Mesenteric fat pad (tissue), 1 donor: ENCODE data around the gene PTPRF. TPM values are rescaled to one million over a fixed set of nuclear protein-coding genes. Genes with fewer than 3 reads are reported as not detected.
"Not testable (repeated sequence)": the region's sequence is repeated elsewhere in the genome, so short reads cannot be mapped to it uniquely, and the experiment has no call there.

Source experiments
- DNase-seq: peaks from one replicate; pipeline ENCODE4 v3.0.0-alpha.2; 2020; ENCODE audit warnings: low spot score
- total RNA-seq: library from RNA; stranded (reverse); fragmentation: NEBNext Ultra II Directional; extraction: Animal tissue kit (Norgen Biotek cat#: 25700); gene quantifications from one replicate; pipeline ENCODE4 v1.2.1, GENCODE V29; 2021
- donor health status: DM: yes; HTN: yes; CAD: no.

The PTPRF gene
- total RNA-seq, 1 donor from 2014 or later: 270 TPM

DNA sequence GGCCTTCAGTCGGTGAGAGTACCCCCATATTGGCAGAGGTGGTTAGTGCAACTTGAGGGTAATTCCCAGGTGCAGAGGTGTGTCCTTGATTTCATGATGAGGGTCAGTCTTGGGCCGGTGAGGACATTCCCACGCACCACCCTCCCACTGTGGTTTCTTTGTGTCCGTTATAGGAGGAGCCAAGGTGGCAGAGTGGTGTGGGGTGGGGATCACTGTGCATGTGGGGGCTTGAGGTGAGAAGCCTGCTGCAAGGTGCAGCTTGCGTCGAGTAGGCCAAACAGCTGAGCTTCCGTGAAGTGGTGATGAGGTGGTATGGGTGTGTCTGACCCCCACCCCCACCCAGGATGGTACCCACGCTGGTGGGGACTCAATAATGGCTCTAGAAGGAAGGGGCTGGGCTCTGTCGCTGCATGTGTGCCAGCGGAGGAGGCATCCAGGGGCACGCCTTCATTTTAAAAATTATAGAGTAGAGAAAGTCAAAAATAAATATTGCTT, 6.2 kb downstream of the PTPRF start:
- no peak for DNase-seq

DNA sequence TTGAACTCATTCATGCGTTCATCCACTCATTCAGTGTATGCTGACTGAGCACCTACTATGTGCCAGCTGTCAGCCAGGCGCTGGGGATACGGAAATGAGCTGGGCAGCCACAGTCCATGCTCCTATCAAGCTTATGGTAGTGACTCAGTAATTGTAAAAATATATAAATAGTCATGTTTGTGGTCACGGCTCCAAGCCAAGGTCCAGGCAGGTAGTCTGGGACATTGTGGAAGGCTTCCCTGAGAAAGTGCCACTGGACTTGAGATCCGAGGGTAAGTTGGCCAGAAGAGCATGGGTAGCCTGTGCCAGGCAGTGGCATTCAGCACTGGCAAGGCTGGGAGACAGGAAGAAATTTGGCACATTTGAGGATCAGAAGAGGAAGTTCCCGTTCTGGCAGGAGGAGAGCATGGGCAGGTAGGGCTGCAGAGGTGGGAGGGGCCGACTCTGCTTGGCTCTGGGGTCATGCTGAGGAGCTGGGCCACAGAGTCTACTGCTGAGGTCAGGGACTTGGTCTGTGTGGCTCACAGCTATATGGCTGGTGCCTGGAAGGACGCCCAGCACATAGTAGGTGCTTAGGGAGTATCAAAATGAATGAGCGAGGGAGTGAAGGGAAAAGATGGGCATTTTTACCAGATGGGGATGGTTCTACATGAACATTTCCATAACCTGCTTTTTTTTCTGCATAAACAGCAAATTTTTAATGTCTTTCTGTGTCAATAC, 6.9 kb downstream of the PTPRF start:
- no peak for DNase-seq

DNA sequence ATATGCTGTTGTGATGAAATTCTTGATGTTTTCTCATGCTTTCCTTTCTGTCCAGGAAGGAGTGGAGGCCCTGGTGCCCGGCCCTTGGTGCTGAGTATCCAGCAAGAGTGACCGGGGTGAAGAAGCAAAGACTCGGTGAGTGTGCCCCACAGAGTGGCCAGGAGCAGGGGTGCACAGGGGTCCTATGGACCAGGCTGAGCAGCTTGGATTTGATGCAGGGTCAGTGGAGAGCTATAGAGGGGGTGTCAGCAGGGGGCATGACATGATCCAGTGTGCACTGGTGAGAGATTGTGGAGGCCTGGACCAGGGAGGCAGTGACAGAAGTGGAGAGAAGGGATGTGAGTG, 7.4 kb downstream of the PTPRF start:
- no peak for DNase-seq

DNA sequence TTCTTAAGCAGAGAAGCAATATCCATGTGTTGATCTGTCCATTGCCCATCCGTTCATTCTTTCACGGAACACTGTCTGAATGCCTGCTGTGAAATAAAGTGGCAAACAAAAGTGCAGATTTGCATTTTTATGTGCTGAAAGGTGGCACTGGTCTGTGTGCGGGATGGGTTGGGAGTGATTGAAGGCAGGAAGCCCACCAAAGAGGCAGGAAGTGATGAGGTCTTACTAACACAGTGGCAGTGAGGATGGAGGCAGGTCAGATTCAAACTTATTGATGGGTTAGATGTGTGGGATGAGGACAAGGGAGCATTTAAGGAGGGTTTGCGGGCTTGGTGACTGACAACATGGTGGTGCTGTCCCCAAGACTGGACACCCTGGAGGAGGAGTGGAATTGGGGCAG, 8.3 kb downstream of the PTPRF start:
- DNase-seq: no peak

DNA sequence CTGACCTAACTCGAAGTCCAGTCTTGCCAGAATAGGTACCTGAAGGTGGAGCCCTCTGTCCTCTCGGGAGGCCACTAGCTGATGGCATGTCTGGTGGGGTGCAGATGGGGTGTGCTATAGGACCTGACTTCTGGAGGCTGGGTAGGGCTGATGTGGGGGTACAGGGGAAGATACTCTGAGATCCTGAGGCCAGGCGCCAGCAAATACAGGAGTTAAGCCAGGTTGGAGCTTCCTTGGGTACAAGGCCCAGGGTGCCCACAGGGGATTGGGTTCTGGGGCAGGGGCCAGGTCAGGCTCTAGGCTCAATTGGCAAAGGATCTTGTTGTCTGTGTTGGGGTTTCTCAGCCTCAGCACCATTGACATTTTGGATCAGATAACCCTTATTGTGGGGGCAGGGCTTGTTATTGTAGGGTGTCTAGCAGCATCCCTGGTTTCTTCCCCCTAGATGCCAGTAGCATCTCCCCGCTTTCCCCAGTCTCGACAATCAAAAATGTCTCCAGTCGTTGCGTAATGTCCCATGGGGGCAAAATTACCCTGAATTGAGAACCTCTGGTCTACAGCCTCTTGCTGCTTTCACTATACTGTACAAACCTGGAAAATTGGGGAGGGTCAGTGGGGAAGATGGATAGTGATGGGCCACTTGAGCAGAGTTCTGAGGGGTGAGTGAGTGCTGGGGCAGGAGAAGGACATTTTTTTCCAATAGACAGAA, 9.2 kb downstream of the PTPRF start:
- no peak for DNase-seq

DNA sequence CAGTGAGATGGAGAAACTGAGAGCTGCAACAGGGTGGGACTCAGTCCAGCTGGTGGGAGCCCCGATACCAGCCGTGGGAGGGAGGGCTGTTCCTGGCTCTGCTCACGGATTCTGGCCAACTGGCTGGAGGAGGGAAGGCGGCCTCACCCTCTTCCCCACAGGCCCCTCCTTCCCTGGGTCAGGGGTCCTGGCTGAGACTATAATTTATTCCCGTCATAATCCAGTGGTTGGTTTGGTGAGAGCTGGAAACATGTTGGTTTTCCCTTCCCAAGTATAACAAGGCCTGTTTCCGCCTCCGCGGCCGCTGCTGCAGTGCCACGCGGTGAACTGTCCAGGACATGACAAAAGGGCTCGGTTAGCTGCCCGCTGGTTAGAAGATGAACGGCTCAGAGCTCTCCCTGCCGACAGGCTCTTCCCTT, 10.0 kb downstream of the PTPRF start:
- no peak for DNase-seq

DNA sequence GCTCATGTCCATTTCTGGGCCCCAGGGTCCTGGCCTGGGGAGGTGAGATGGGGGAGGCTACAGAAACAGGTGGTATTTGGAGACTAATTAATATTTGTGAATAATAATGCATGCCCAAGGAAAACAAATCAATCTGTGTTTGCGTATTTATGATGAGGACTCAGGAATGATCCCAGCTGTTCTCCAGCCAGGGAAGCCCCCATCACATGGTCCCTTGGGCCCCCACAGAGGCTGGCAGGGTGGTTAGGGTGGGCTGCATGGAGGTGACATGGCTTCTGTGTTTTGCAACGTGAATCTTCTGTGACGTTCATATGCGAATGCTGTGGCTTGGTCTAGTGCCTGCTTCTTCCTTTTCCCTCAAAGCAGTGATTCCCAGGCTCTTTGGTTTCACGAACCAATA, 10.5 kb downstream of the PTPRF start:
- DNase-seq: no peak

DNA sequence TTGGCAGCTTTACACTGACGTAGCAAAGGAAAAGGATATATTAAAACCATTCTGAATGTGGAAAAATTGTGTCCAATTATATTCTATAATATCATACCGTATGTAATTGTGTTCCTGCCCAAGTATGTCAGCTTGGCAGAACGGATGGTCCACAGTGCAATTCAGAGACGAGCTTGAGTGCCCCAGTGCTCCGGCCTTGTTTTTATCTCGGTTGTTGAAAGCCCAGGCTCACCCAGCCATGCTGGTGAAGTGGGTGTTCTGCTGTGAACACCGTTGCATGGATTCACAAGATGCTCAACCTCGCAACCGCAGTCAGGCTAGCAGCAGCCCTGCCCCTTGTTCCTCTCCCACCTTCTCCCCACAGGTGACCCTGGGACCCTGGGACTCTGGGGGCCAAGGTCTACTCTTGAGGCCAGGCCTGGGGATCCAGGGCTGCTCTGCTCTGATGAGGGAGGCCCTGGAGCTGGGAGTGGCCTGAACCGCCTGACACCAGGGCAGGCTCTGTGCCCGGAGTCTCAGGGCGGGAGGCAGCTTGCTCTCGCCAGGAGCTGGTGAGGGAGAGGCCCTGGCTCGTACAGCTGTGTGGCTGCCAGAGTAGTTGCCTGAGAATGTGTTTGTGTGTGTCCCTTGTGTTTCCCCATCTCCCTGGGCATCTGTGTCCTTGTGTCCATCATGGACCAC, 11.2 kb downstream of the PTPRF start:
- no peak for DNase-seq

DNA sequence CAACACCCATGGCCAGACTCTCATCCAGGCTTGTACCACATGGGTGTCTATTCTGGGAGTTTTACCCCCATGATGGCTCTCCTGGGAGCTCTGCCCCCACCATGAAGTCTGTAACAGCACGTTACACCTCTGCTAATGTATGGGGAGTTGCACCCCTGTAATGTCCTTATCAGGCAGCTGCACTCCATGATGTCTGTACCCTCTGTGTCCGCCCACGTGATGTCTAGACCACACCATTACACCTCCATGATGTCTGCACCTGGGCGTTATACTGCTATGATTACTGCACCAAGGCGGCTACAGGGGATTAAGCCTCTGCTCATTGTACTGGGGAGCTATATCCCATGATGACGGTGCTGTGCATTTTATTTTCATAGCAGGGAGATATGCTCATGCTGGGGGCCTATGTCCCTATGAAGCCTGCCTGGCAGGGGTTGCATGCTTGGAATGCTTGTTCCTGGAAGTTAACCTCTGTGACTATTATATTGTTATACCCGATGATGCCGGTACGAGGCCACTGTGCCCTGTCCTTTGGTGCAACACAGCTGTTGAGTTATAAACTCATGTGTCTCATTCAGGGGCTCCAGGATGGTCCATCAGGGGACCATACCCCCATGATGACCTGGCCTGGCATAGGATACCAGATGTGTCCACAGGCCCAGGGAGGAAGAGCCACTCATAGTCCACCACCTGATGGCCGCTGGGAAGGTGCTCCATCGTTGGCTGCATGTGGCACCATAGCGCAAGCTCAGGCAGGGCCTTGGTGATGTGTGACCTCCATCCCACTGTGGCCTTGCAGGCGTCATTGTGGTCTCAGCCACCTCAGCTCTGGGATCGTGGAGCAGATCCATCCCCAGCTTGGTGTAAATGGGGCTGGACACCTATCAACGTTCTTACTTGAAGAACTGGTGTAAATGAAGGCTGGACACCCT, 12.1 kb downstream of the PTPRF start:
- no peak for DNase-seq

DNA sequence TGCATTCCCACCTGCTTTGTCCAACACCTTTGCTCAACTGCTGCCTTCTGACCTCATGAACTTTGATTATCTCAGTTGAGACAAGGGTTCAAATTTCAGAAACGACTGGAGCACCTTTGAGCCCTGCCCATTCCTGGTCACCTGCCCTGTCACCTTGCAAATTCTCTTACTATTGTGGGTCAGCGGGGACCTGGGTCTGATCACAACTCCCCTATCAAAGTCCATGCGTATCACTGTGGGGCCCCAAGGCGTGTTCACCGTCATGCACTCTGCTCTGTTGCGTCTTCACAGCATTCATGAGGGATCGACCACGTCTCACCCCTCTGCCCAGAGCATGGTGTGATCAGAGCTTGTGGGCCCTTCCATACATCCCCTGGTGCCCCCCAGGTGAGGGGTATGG, 12.9 kb downstream of the PTPRF start:
- DNase-seq: no peak

DNA sequence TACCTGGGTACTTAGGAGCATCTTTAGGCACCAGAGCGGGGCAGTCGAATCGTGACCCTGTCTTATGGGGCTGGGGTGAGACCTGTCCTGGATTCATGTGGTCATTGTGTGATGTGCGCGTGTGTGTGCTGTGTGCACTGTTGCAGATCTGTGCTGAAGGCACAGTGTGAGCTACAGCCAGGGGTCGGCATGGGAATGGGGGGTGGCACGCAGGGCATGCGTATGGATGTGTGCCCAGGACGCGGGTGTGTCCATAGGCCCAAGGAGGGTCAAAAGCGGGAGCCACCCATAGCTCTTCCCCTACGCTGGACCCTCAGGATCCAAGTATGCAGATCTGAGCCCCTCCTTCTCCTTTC, 14.6 kb downstream of the PTPRF start:
- no peak for DNase-seq

DNA sequence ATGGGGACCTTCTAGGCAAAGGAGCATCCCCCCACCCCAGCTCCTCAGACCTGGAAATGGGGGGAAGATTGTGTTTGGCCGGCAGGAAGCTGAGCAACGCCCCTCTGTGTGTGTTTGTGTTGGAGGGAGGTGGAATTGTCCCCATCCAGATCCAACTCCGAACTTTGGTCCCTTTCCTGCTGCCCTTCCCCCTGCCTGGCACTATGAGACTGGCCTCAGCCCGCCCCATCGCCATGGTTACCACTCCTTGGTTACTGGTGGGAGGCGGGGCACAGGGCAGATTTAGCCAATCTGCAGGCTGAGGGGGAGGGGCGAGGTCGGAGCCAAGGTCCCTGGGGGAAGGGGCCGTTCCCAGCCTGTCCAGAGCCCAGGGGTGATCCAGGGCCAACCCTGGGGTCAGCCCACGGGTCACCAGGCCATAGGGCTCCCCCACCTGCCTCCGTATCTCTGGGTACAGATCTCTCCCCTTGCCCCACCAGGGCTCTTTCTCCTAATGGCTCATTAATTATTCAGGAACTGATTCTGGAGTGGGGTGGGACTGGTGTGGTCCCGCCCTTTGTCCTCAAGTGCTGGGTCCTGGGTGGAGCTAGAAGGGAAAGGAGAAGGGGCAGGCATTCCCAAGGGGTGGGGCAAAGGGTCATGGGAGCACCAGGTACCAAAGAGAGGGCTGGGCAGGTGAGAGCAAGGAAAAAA, 15.2 kb downstream of the PTPRF start:
- no peak for DNase-seq

DNA sequence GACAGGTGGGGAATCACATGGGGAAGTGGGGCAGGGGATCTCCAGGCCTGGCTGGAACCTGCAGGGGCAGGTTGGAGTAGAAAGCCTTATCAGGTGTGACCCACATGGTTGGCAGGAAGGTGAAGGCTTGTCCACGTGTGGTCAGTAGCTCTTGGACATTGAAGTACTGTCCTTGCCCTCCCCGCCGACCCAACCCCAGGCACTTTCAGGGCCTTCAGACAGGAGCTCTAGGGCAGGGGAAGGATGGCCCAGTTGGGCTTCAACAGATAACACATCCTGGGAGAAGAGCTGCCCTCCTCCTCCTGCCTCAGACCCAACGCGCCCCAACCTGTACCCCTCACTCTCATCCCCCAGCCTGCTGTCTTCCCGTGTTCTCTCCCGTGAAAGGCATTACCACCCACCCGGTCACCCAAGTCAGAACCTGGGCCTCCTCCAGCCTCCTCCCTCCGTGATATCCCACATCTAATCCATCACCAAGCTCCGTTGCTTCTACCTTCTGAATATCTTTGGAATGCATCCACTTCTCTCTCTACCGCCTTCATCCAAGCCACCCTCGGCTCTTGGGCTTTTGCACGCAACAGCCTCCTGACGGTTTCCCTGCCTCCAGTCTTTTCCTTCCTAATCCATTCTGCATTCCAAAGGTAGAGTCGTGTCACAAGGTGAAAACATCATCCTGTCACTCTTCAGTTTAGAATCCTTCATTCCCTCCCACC, 15.9 kb downstream of the PTPRF start:
- no peak for DNase-seq

DNA sequence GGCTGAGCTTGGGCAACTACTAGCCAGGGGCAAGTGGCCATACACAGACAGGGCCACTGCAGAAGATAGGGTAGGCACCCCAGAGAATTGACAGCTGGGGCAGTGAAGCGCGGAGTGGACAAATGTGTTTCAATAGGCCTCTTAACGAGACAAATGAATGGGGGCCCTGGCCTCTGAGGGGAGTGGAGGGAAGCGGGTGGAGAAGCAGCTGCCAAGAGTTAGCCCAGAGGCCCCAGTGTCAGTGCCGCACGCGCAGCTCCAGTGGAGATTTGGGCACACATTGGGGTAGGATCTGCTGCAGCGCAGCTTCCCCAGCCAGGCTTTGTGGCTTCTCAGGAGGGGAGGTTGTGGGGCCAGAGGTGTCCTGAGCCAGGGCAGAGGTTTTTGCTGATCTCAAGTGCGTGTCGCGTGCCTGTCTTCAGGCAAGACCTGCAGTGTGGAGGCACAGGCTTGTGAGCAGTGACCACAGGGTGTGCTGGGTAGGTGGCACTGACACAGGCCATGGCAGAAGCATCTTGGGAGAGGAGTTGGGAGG, 16.9 kb downstream of the PTPRF start:
- DNase-seq: no peak

DNA sequence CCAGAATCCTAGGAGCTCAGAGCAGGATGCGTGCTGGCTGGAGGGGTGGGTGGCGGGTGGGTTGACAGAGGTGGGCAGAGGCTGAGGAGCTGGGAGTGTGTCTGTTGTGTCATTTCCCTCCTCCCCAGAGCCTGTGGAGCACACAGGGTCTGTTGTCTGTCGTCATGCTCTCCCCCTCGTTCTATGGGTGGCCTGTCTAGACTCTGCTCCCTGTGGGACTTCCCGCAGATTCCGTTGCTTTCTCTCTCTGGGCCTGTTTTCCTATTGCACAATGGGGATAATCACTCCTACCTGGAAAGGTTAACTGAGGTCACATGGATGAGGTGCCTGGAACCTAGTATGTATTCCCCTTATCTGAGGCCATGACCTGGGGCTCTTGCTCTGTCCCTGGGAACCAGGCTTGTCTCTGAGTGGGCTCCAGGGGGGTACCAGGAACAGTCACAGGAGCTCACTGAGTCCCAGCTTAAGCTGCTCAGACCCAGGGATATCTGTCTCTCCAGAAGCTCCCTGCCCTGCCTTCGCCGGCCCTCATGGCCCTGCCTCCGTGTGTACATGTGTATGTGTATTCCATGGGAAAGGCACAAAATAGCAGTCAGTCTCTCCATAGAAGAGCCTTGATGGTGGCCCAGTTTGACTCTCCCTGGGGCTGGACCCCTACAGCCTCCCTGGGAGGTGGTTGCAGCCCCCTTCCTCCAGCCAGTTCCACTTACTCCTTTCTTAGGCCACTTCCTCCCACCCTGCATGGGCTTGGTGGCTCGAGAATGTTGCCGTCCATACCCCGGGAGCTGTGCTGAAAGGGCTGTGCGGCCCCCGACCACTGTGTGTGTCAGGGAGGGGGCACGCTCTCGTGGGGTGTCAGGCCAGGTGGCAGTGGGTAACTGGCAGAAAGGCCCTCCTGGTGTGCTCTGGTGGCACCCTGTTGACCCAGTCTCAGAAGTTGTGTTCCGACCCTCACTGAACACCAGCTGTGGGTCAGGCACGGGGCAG, 17.9 kb downstream of the PTPRF start:
- DNase-seq: no peak

DNA sequence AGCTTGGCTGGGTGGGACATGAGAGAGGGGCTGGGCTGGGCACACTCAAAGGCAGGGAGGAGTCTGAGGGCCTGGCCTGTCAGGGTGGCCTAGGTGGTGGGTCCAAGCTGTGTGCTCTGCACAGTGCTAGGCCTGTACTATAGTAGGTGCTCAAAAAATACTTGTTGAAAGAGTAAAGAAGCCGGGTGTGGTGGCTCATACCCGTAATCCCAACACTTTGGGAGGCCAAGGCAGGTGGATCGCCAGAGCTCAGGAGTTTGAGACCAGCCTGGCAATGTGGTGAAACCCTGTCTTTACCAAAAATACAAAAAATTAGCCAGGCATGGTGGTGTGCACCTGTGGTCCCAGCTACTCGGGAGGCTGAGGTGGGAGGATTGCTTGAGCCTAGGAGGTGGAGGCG, 18.7 kb downstream of the PTPRF start:
- not testable (repeated sequence) for DNase-seq

DNA sequence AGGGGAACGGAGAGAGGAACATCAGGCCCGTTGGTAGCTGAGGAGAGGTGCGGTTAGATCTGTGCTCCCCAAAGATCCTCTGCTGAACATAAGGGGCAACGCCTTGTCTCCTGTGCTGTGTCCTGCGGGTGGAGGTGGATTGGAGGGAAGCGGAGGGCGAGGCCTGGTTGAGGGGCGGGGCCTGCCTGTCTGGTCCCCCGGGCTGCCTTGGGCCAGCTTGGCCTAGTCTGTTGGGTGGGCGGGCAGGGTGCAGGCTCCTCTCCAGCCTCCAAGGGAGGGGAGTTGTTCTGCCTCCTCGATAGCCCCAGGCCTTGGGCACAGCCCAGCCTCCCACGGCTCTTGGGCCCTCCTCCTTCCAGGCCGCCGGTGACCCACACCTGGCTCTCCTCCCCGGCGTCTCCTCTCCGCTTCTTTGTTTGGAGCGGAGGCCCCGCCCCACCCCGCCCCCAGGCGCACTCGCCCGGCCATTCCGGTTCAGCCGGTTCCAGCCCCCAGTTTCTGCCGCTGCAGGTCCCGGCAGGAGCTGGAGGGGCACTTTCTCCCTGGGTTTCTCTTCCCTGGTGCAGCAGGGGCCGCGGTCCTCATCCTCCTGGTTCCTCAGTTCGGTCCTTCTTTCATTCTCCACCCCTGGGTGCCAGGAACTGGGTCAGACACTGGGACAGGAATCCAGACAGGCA, 19.4 kb downstream of the PTPRF start:
- no peak for DNase-seq
